OCI-LY3 (cell line): Measurements from ENCODE around the gene GRIK2.

Experiments
- CTCF ChIP-seq: fragments of 200-600, 300-600 bp; sonication (generic); IDR thresholded peaks from 2 replicates; pipeline ENCODE4 v1.5.1; 2014; ENCODE audit warnings: antibody characterized with exemption, low read length, low read depth
- EZH2phosphoT487 ChIP-seq: fragments of 200-600 bp; shearing (Covaris generic); IDR thresholded peaks from 2 replicates; pipeline ENCODE4 v1.6.1; 2018; ENCODE audit warnings: antibody characterized with exemption, mixed run types, low read depth

- TF ChIP-seq CTCF (no peak), EZH2phosphoT487 (no peak)
Observed at GRCh38 chr6:102051720-102052119, 658.2 kb downstream of the GRIK2 start.
